Measurements from ENCODE around the gene ZNF688.
"Not testable (repeated sequence)": the region's sequence is repeated elsewhere in the genome, so short reads cannot be mapped to it uniquely, and the experiment has no call there.

Gene ZNF688

GRCh38 chr16:30604316-30604947, 32.9 kb upstream of the ZNF688 start:
- H3K4me1 ChIP-seq (ENCODE audit: control insufficient read depth, insufficient read depth, low read length), result no peaks in the 10 kb centered on the region
- no peak overlapping the region for H3K4me3 ChIP-seq (ENCODE audit: low read depth, low read length)
- no peak overlapping the region for H3K9ac ChIP-seq (ENCODE audit: low read length)
- no peak overlapping the region for H3K27ac ChIP-seq (ENCODE audit: low read depth, low read length)
- H3K36me3 ChIP-seq (ENCODE audit: control insufficient read depth, insufficient read depth, low read length), result peaks cover 39% of the 10 kb centered on the region
- no peaks in the 10 kb centered on the region for H3K9me3 ChIP-seq (ENCODE audit: control insufficient read depth, insufficient read depth, low read depth, low read length)
- no peaks in the 10 kb centered on the region for H3K27me3 ChIP-seq (ENCODE audit: control insufficient read depth, insufficient read depth, low read length)

GRCh38 chr16:30603945-30604315, 32.4 kb upstream of the ZNF688 start:
- no peak overlapping the region for H3K4me3 ChIP-seq (ENCODE audit: low read depth, low read length)
- H3K27ac ChIP-seq (ENCODE audit: low read depth, low read length), result no peak overlapping the region
- H3K4me1 ChIP-seq (ENCODE audit: control insufficient read depth, insufficient read depth, low read length), result no peaks in the 10 kb centered on the region
- H3K36me3 ChIP-seq (ENCODE audit: control insufficient read depth, insufficient read depth, low read length), result peaks cover 39% of the 10 kb centered on the region
- H3K27me3 ChIP-seq (ENCODE audit: control insufficient read depth, insufficient read depth, low read length), result no peaks in the 10 kb centered on the region
- no peak overlapping the region for H3K9ac ChIP-seq (ENCODE audit: low read length)
- no peaks in the 10 kb centered on the region for H3K9me3 ChIP-seq (ENCODE audit: control insufficient read depth, insufficient read depth, low read depth, low read length)

- Histone ChIP-seq H3K27me3 (ENCODE audit: control insufficient read depth, insufficient read depth, low read length) (no peaks in the 10 kb centered on the region), H3K27ac (ENCODE audit: low read depth, low read length) (no peak overlapping the region), H3K4me1 (ENCODE audit: control insufficient read depth, insufficient read depth, low read length) (no peaks in the 10 kb centered on the region), H3K9me3 (ENCODE audit: control insufficient read depth, insufficient read depth, low read depth, low read length) (no peaks in the 10 kb centered on the region), H3K36me3 (ENCODE audit: control insufficient read depth, insufficient read depth, low read length) (peaks cover 35% of the 10 kb centered on the region), H3K9ac (ENCODE audit: low read length) (no peak overlapping the region), H3K4me3 (ENCODE audit: low read depth, low read length) (no peak overlapping the region)
These were observed 31.2 kb upstream of the ZNF688 start for GRCh38 chr16:30602616-30603277.

GRCh38 chr16:30601966-30602365, 30.5 kb upstream of the ZNF688 start:
- H3K27me3 ChIP-seq (ENCODE audit: control insufficient read depth, insufficient read depth, low read length), result no peaks in the 10 kb centered on the region
- peaks cover 29% of the 10 kb centered on the region for H3K36me3 ChIP-seq (ENCODE audit: control insufficient read depth, insufficient read depth, low read length)
- no peaks in the 10 kb centered on the region for H3K4me1 ChIP-seq (ENCODE audit: control insufficient read depth, insufficient read depth, low read length)
- H3K27ac ChIP-seq (ENCODE audit: low read depth, low read length), result no peak overlapping the region
- H3K9ac ChIP-seq (ENCODE audit: low read length), result no peak overlapping the region
- H3K9me3 ChIP-seq (ENCODE audit: control insufficient read depth, insufficient read depth, low read depth, low read length), result no peaks in the 10 kb centered on the region
- no peak overlapping the region for H3K4me3 ChIP-seq (ENCODE audit: low read depth, low read length)

- no peaks in the 10 kb centered on the region for H3K27me3 ChIP-seq (ENCODE audit: control insufficient read depth, insufficient read depth, low read length)
- H3K27ac ChIP-seq (ENCODE audit: low read depth, low read length), result no peak overlapping the region
- no peak overlapping the region for H3K9ac ChIP-seq (ENCODE audit: low read length)
- H3K36me3 ChIP-seq (ENCODE audit: control insufficient read depth, insufficient read depth, low read length), result peaks cover 29% of the 10 kb centered on the region
- H3K4me1 ChIP-seq (ENCODE audit: control insufficient read depth, insufficient read depth, low read length), result no peaks in the 10 kb centered on the region
- H3K4me3 ChIP-seq (ENCODE audit: low read depth, low read length), result no peak overlapping the region
- H3K9me3 ChIP-seq (ENCODE audit: control insufficient read depth, insufficient read depth, low read depth, low read length), result no peaks in the 10 kb centered on the region
These were observed 29.4 kb upstream of the ZNF688 start for GRCh38 chr16:30600929-30601328.

GRCh38 chr16:30600215-30600614, 28.7 kb upstream of the ZNF688 start:
- Histone ChIP-seq H3K27ac (ENCODE audit: low read depth, low read length) (no peak overlapping the region), H3K9ac (ENCODE audit: low read length) (no peak overlapping the region), H3K36me3 (ENCODE audit: control insufficient read depth, insufficient read depth, low read length) (peaks cover 26% of the 10 kb centered on the region), H3K4me1 (ENCODE audit: control insufficient read depth, insufficient read depth, low read length) (no peaks in the 10 kb centered on the region), H3K27me3 (ENCODE audit: control insufficient read depth, insufficient read depth, low read length) (no peaks in the 10 kb centered on the region), H3K4me3 (ENCODE audit: low read depth, low read length) (no peak overlapping the region), H3K9me3 (ENCODE audit: control insufficient read depth, insufficient read depth, low read depth, low read length) (no peaks in the 10 kb centered on the region)

GRCh38 chr16:30592871-30593270, 21.4 kb upstream of the ZNF688 start:
- Histone ChIP-seq H3K36me3 (ENCODE audit: control insufficient read depth, insufficient read depth, low read length) (peaks cover 4% of the 10 kb centered on the region; the same call in 1 of the 2 replicates), H3K9me3 (ENCODE audit: control insufficient read depth, insufficient read depth, low read depth, low read length) (peaks cover 6% of the 10 kb centered on the region; the same call in 1 of the 2 replicates), H3K9ac (ENCODE audit: low read length) (no peak overlapping the region), H3K4me3 (ENCODE audit: low read depth, low read length) (no peak overlapping the region), H3K27ac (ENCODE audit: low read depth, low read length) (no peak overlapping the region), H3K4me1 (ENCODE audit: control insufficient read depth, insufficient read depth, low read length) (no peaks in the 10 kb centered on the region), H3K27me3 (ENCODE audit: control insufficient read depth, insufficient read depth, low read length) (no peaks in the 10 kb centered on the region)

- H3K9ac ChIP-seq (ENCODE audit: low read length); H3K27ac ChIP-seq (ENCODE audit: low read depth, low read length); H3K4me3 ChIP-seq (ENCODE audit: low read depth, low read length); H3K4me1 ChIP-seq (ENCODE audit: control insufficient read depth, insufficient read depth, low read length); H3K27me3 ChIP-seq (ENCODE audit: control insufficient read depth, insufficient read depth, low read length); H3K9me3 ChIP-seq (ENCODE audit: control insufficient read depth, insufficient read depth, low read depth, low read length): not testable (repeated sequence)
- peaks cover 13% of the 10 kb centered on the region for H3K36me3 ChIP-seq (ENCODE audit: control insufficient read depth, insufficient read depth, low read length)
These were observed 19.4 kb upstream of the ZNF688 start for GRCh38 chr16:30590869-30591268.

GRCh38 chr16:30589582-30589981, 18.1 kb upstream of the ZNF688 start:
- not testable (repeated sequence) for H3K4me3 ChIP-seq (ENCODE audit: low read depth, low read length); H3K27me3 ChIP-seq (ENCODE audit: control insufficient read depth, insufficient read depth, low read length); H3K27ac ChIP-seq (ENCODE audit: low read depth, low read length); H3K4me1 ChIP-seq (ENCODE audit: control insufficient read depth, insufficient read depth, low read length); H3K9me3 ChIP-seq (ENCODE audit: control insufficient read depth, insufficient read depth, low read depth, low read length); H3K36me3 ChIP-seq (ENCODE audit: control insufficient read depth, insufficient read depth, low read length); H3K9ac ChIP-seq (ENCODE audit: low read length)

- H3K4me3 ChIP-seq (ENCODE audit: low read depth, low read length), result no peak overlapping the region
- no peak overlapping the region for H3K27ac ChIP-seq (ENCODE audit: low read depth, low read length)
- peaks cover 10% of the 10 kb centered on the region for H3K36me3 ChIP-seq (ENCODE audit: control insufficient read depth, insufficient read depth, low read length)
- no peak overlapping the region for H3K9ac ChIP-seq (ENCODE audit: low read length)
- no peaks in the 10 kb centered on the region for H3K27me3 ChIP-seq (ENCODE audit: control insufficient read depth, insufficient read depth, low read length)
- no peaks in the 10 kb centered on the region for H3K9me3 ChIP-seq (ENCODE audit: control insufficient read depth, insufficient read depth, low read depth, low read length)
- no peaks in the 10 kb centered on the region for H3K4me1 ChIP-seq (ENCODE audit: control insufficient read depth, insufficient read depth, low read length)
These were observed 17.1 kb upstream of the ZNF688 start for GRCh38 chr16:30588651-30589050.

GRCh38 chr16:30585400-30586191, 14.1 kb upstream of the ZNF688 start, which contains the start of gene ZNF785:
Gene ZNF785 (minus strand): TSS chr16:30585697. CDS start chr16:30585611, 86 bp downstream.
- Histone ChIP-seq H3K4me1 (ENCODE audit: control insufficient read depth, insufficient read depth, low read length) (no peaks in the 10 kb centered on the region), H3K9me3 (ENCODE audit: control insufficient read depth, insufficient read depth, low read depth, low read length) (no peaks in the 10 kb centered on the region), H3K36me3 (ENCODE audit: control insufficient read depth, insufficient read depth, low read length) (peaks cover 34% of the 10 kb centered on the region), H3K9ac (ENCODE audit: low read length) (peak within 1 kb of the TSS; percentile 87), H3K27me3 (ENCODE audit: control insufficient read depth, insufficient read depth, low read length) (no peaks in the 10 kb centered on the region), H3K4me3 (ENCODE audit: low read depth, low read length) (peak within 1 kb of the TSS; percentile 83), H3K27ac (ENCODE audit: low read depth, low read length) (peak within 1 kb of the TSS; percentile 76)
